GM19324 (cell line): ENCODE measurements around the gene CSNK2A1.
"Not testable (repeated sequence)": the region's sequence is repeated elsewhere in the genome, so short reads cannot be mapped to it uniquely, and the experiment has no call there.

Source experiments
- ATAC-seq: cut with Tn5 transposase; IDR thresholded peaks from one replicate; pipeline ENCODE4 v1.9.1; 2021; ENCODE audit warnings: mild to moderate bottlenecking, moderate library complexity; ENCODE audit not compliant: unreplicated experiment, low FRiP score

Gene CSNK2A1

GRCh38 chr20:543369-544152 is at the start of gene CSNK2A1:
TSS of gene CSNK2A1 (minus strand) at chr20:543790. CDS start at chr20:508551, 35,239 bp downstream.
- ATAC-seq, result peak; percentile 96

GRCh38 chr20:592506-592905 is 48.9 kb upstream of the CSNK2A1 start:
- ATAC-seq, result no peak

- no peak for ATAC-seq
These were observed 48.4 kb upstream of the CSNK2A1 start for GRCh38 chr20:591941-592340.

GRCh38 chr20:588932-589672 is 45.5 kb upstream of the CSNK2A1 start:
- no peak for ATAC-seq

- ATAC-seq, result no peak
These were observed 44.9 kb upstream of the CSNK2A1 start for GRCh38 chr20:588476-588875.

- ATAC-seq, result no peak
These were observed 41.3 kb upstream of the CSNK2A1 start for GRCh38 chr20:584971-585301.

- ATAC-seq, result no peak
These were observed 40.8 kb upstream of the CSNK2A1 start for GRCh38 chr20:584161-584970.

GRCh38 chr20:582204-582603 is 38.6 kb upstream of the CSNK2A1 start:
- ATAC-seq, result no peak

GRCh38 chr20:578940-579690 is 35.5 kb upstream of the CSNK2A1 start:
- not testable (repeated sequence) for ATAC-seq

GRCh38 chr20:577167-577791 is 33.7 kb upstream of the CSNK2A1 start:
- no peak for ATAC-seq

- ATAC-seq, result no peak
These were observed 32.6 kb upstream of the CSNK2A1 start for GRCh38 chr20:576156-576555.

GRCh38 chr20:575230-575629 is 31.6 kb upstream of the CSNK2A1 start:
- ATAC-seq, result no peak

- no peak for ATAC-seq
These were observed 30.8 kb upstream of the CSNK2A1 start for GRCh38 chr20:574297-574942.

GRCh38 chr20:573414-574296 is 30.1 kb upstream of the CSNK2A1 start:
- ATAC-seq, result no peak

GRCh38 chr20:572727-573126 is 29.1 kb upstream of the CSNK2A1 start:
- no peak for ATAC-seq

- ATAC-seq, result no peak
These were observed 28.3 kb upstream of the CSNK2A1 start for GRCh38 chr20:571754-572441.

- no peak for ATAC-seq
These were observed 25.3 kb upstream of the CSNK2A1 start for GRCh38 chr20:568673-569415.
